Measurements from ENCODE around the gene SETBP1.

The SETBP1 gene

DNA sequence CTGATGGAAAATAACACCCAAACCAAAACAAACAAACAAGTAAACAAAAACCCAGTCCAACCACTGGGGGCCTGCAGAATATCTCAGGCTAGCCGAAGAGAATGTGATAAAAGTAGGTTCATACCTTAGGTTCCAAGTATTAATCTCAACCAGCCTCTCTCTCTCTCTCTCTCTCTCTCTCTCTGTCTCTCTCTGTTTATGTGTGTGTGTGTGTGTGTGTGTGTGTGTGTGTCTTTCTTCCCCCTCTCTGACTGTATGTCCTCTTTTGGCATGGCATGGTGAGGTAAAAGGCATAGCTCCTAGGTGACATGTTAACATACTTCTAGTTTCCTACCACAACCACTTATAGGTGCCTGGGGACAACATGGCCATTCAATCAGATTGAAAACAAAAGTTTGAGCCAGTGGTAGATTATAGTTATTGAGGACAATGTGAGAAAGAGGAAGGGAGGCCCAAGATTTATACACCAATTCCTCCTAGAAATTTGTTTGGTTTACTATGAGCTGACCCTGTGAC is 93.0 kb downstream of the SETBP1 start:
- Histone ChIP-seq H3K27ac (ENCODE audit: low read depth, low read length) (no peak overlapping the region), H3K36me3 (ENCODE audit: insufficient read depth, low read length) (no peaks in the 10 kb centered on the region), H2AFZ (ENCODE audit: low read length, unreplicated experiment) (no peak overlapping the region), H3K4me1 (ENCODE audit: control insufficient read depth, insufficient read depth, low read length, unreplicated experiment) (no peaks in the 10 kb centered on the region), H3K4me3 (ENCODE audit: low read depth, low read length) (no peak overlapping the region), H3K79me2 (ENCODE audit: control insufficient read depth, insufficient read depth, low read length, unreplicated experiment) (no peaks in the 10 kb centered on the region), H3K27me3 (ENCODE audit: insufficient read depth, low read length) (no peaks in the 10 kb centered on the region)

GRCh38 chr18:44774191-44774590 is 93.5 kb downstream of the SETBP1 start:
- no peak overlapping the region for H3K4me3 ChIP-seq (ENCODE audit: low read depth, low read length)
- H3K4me1 ChIP-seq (ENCODE audit: control insufficient read depth, insufficient read depth, low read length, unreplicated experiment), result no peaks in the 10 kb centered on the region
- no peak overlapping the region for H3K27ac ChIP-seq (ENCODE audit: low read depth, low read length)
- no peak overlapping the region for H2AFZ ChIP-seq (ENCODE audit: low read length, unreplicated experiment)
- H3K27me3 ChIP-seq (ENCODE audit: insufficient read depth, low read length), result no peaks in the 10 kb centered on the region
- H3K79me2 ChIP-seq (ENCODE audit: control insufficient read depth, insufficient read depth, low read length, unreplicated experiment), result no peaks in the 10 kb centered on the region
- H3K36me3 ChIP-seq (ENCODE audit: insufficient read depth, low read length), result no peaks in the 10 kb centered on the region

GRCh38 chr18:44777457-44778192 is 96.9 kb downstream of the SETBP1 start:
- H3K27me3 ChIP-seq (ENCODE audit: insufficient read depth, low read length), result no peaks in the 10 kb centered on the region
- no peaks in the 10 kb centered on the region for H3K79me2 ChIP-seq (ENCODE audit: control insufficient read depth, insufficient read depth, low read length, unreplicated experiment)
- H3K4me1 ChIP-seq (ENCODE audit: control insufficient read depth, insufficient read depth, low read length, unreplicated experiment), result no peaks in the 10 kb centered on the region
- H3K4me3 ChIP-seq (ENCODE audit: low read depth, low read length), result no peak overlapping the region
- H3K36me3 ChIP-seq (ENCODE audit: insufficient read depth, low read length), result no peaks in the 10 kb centered on the region
- H3K27ac ChIP-seq (ENCODE audit: low read depth, low read length), result no peak overlapping the region
- no peak overlapping the region for H2AFZ ChIP-seq (ENCODE audit: low read length, unreplicated experiment)

DNA sequence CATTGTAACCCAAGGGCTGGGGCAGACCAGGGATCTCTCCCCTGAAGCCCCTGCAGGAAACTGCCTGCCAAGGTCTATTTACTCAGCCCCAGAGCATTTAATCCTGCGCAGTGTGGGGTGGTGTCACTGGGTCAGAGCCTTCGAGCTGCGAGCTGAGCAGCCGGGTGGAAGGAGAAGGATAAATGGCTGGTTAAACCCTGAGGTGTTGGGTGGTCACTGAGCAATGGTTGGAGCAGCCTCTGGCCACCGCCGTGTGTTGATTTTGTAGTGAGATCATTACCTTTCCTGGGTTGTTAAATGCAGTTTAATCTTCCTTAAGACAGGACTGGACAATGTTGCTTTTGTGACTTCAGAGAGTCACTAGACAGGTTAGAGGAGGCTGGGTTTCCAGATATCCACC is 98.1 kb downstream of the SETBP1 start:
- Histone ChIP-seq H2AFZ (ENCODE audit: low read length, unreplicated experiment) (no peak overlapping the region), H3K27me3 (ENCODE audit: insufficient read depth, low read length) (no peaks in the 10 kb centered on the region), H3K4me3 (ENCODE audit: low read depth, low read length) (no peak overlapping the region)

DNA sequence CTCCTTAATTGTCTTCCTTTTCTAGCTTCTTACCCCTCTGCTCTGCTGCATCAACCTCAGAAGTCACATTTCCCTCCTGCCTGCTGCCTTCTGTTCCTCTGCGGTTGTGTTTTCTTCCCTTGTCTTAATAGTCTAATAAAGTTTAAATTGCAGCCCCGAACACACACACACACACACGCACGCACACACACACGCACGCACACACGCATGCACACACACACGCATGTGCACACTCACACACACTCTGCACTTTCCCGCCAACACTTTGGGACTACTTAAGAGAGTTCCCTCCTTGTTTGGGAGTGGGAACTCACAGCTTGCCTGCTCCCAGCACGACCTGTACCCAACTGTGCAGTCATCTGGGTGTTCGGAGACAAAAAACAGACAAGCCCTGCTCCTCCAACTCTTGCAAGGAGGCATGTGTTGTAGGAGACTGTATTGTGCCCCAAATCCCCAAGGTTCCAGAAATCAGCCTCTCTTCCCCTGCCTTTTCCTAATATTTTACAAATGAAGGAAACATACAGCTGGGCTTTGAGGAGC is 99.1 kb downstream of the SETBP1 start:
- Histone ChIP-seq H3K4me1 (ENCODE audit: control insufficient read depth, insufficient read depth, low read length, unreplicated experiment) (no peaks in the 10 kb centered on the region), H3K79me2 (ENCODE audit: control insufficient read depth, insufficient read depth, low read length, unreplicated experiment) (no peaks in the 10 kb centered on the region)

More for the DNA sequence above, 98.1 kb downstream of the SETBP1 start:
- H3K36me3 ChIP-seq (ENCODE audit: insufficient read depth, low read length), result no peaks in the 10 kb centered on the region
- H3K27ac ChIP-seq (ENCODE audit: low read depth, low read length), result no peak overlapping the region
- no peaks in the 10 kb centered on the region for H3K4me1 ChIP-seq (ENCODE audit: control insufficient read depth, insufficient read depth, low read length, unreplicated experiment)
- no peaks in the 10 kb centered on the region for H3K79me2 ChIP-seq (ENCODE audit: control insufficient read depth, insufficient read depth, low read length, unreplicated experiment)

GRCh38 chr18:44781886-44782285 is 101.2 kb downstream of the SETBP1 start:
- Histone ChIP-seq H3K4me3 (ENCODE audit: low read depth, low read length) (no peak overlapping the region), H3K36me3 (ENCODE audit: insufficient read depth, low read length) (no peaks in the 10 kb centered on the region), H3K79me2 (ENCODE audit: control insufficient read depth, insufficient read depth, low read length, unreplicated experiment) (no peaks in the 10 kb centered on the region), H3K27ac (ENCODE audit: low read depth, low read length) (no peak overlapping the region), H3K27me3 (ENCODE audit: insufficient read depth, low read length) (no peaks in the 10 kb centered on the region), H3K4me1 (ENCODE audit: control insufficient read depth, insufficient read depth, low read length, unreplicated experiment) (peaks cover 3% of the 10 kb centered on the region), H2AFZ (ENCODE audit: low read length, unreplicated experiment) (no peak overlapping the region)

More for the DNA sequence above, 99.1 kb downstream of the SETBP1 start:
- Histone ChIP-seq H3K27ac (ENCODE audit: low read depth, low read length) (no peak overlapping the region), H3K36me3 (ENCODE audit: insufficient read depth, low read length) (no peaks in the 10 kb centered on the region), H3K4me3 (ENCODE audit: low read depth, low read length) (no peak overlapping the region), H3K27me3 (ENCODE audit: insufficient read depth, low read length) (no peaks in the 10 kb centered on the region), H2AFZ (ENCODE audit: low read length, unreplicated experiment) (no peak overlapping the region)

DNA sequence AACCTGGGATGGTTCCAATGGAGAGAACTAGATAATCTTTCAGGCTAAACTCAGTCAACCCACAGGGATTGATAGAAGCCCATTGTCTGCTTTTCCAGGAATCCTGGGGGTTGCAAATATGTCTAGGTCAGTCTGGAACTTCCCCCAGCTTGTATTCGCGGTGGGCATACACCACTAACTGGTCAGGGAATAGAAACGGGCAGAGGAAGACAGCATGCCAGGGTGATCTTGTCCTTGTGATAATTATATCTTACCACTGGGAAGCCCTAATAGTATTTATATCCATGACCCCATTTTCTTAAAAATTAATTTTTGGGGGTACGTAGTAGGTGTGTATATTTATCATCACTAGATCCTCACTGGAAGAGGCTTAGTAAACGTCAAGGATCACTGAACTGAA is 101.9 kb downstream of the SETBP1 start:
- H3K79me2 ChIP-seq (ENCODE audit: control insufficient read depth, insufficient read depth, low read length, unreplicated experiment), result no peaks in the 10 kb centered on the region

DNA sequence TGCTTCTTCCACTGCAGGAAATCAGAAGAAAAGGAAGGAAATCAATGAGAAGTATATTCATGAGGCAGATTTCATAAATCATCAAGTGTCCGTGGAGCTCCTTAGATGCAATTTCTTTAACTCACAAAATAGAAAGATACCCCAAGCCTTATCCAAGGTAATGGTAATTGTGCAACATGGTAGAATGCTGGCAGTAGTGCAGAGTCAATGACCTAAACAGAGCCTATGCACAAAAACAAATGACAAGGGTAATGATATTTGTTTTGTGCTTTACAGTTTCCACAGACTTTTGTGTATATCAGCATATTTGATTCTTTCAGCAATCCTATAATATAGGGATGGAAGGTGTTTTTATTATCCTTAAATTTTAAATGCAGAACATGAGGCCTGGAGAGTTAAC is 102.7 kb downstream of the SETBP1 start:
- Histone ChIP-seq H3K4me3 (ENCODE audit: low read depth, low read length) (no peak overlapping the region), H3K27me3 (ENCODE audit: insufficient read depth, low read length) (no peaks in the 10 kb centered on the region), H3K36me3 (ENCODE audit: insufficient read depth, low read length) (no peaks in the 10 kb centered on the region), H3K27ac (ENCODE audit: low read depth, low read length) (no peak overlapping the region), H3K79me2 (ENCODE audit: control insufficient read depth, insufficient read depth, low read length, unreplicated experiment) (no peaks in the 10 kb centered on the region), H2AFZ (ENCODE audit: low read length, unreplicated experiment) (no peak overlapping the region), H3K4me1 (ENCODE audit: control insufficient read depth, insufficient read depth, low read length, unreplicated experiment) (peaks cover 4% of the 10 kb centered on the region)

More for the DNA sequence above, 101.9 kb downstream of the SETBP1 start:
- no peak overlapping the region for H2AFZ ChIP-seq (ENCODE audit: low read length, unreplicated experiment)
- H3K36me3 ChIP-seq (ENCODE audit: insufficient read depth, low read length), result no peaks in the 10 kb centered on the region
- H3K27me3 ChIP-seq (ENCODE audit: insufficient read depth, low read length), result no peaks in the 10 kb centered on the region
- peaks cover 4% of the 10 kb centered on the region for H3K4me1 ChIP-seq (ENCODE audit: control insufficient read depth, insufficient read depth, low read length, unreplicated experiment)
- H3K27ac ChIP-seq (ENCODE audit: low read depth, low read length), result no peak overlapping the region
- H3K4me3 ChIP-seq (ENCODE audit: low read depth, low read length), result no peak overlapping the region

GRCh38 chr18:44786257-44786656 is 105.6 kb downstream of the SETBP1 start:
- Histone ChIP-seq H3K4me1 (ENCODE audit: control insufficient read depth, insufficient read depth, low read length, unreplicated experiment) (peaks cover 4% of the 10 kb centered on the region), H3K27ac (ENCODE audit: low read depth, low read length) (no peak overlapping the region), H3K36me3 (ENCODE audit: insufficient read depth, low read length) (no peaks in the 10 kb centered on the region), H3K27me3 (ENCODE audit: insufficient read depth, low read length) (no peaks in the 10 kb centered on the region), H3K4me3 (ENCODE audit: low read depth, low read length) (peak overlapping the region; percentile 69), H3K79me2 (ENCODE audit: control insufficient read depth, insufficient read depth, low read length, unreplicated experiment) (no peaks in the 10 kb centered on the region), H2AFZ (ENCODE audit: low read length, unreplicated experiment) (peak overlapping the region; percentile 41)

DNA sequence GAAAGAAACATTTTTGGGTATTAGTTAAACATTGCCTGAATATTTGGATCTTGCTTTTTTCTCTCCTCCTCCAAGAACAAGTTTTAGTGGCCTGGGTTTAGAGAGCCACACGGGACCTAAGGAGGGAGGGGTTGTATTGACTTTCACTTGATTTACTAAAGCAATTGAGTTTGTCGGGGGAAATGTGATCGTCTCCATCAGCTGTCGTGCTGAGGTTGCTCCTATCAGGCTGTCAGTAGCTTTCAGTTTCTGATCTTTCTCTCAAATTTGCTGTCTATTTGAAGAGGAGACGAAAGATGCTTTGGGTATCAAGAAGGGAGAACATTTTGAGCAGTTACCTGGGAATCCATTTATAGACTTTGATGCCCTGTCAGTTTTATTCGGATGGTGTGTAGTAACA is 106.0 kb downstream of the SETBP1 start:
- no peak overlapping the region for H3K27ac ChIP-seq (ENCODE audit: low read depth, low read length)
- no peaks in the 10 kb centered on the region for H3K79me2 ChIP-seq (ENCODE audit: control insufficient read depth, insufficient read depth, low read length, unreplicated experiment)
- H2AFZ ChIP-seq (ENCODE audit: low read length, unreplicated experiment), result peak overlapping the region; percentile 41

GRCh38 chr18:44788334-44788733 is 107.6 kb downstream of the SETBP1 start:
- Histone ChIP-seq H3K4me3 (ENCODE audit: low read depth, low read length) (no peak overlapping the region), H3K36me3 (ENCODE audit: insufficient read depth, low read length) (no peaks in the 10 kb centered on the region), H3K79me2 (ENCODE audit: control insufficient read depth, insufficient read depth, low read length, unreplicated experiment) (no peaks in the 10 kb centered on the region), H2AFZ (ENCODE audit: low read length, unreplicated experiment) (no peak overlapping the region), H3K27ac (ENCODE audit: low read depth, low read length) (no peak overlapping the region), H3K4me1 (ENCODE audit: control insufficient read depth, insufficient read depth, low read length, unreplicated experiment) (peaks cover 4% of the 10 kb centered on the region), H3K27me3 (ENCODE audit: insufficient read depth, low read length) (no peaks in the 10 kb centered on the region)

More for the DNA sequence above, 106.0 kb downstream of the SETBP1 start:
- Histone ChIP-seq H3K36me3 (ENCODE audit: insufficient read depth, low read length) (no peaks in the 10 kb centered on the region), H3K27me3 (ENCODE audit: insufficient read depth, low read length) (no peaks in the 10 kb centered on the region), H3K4me3 (ENCODE audit: low read depth, low read length) (peak overlapping the region; percentile 69), H3K4me1 (ENCODE audit: control insufficient read depth, insufficient read depth, low read length, unreplicated experiment) (peaks cover 4% of the 10 kb centered on the region)

Data from ACC112 (cell line).